ENCODE measurements around the gene EFTUD2.

GRCh38 chr17:44901411-44901921 is 2.2 kb upstream of the EFTUD2 start:
- TF ChIP-seq EZH2phosphoT487 (IDR thresholded peaks at IDR 0.05; ENCODE audit: low read depth, severe bottlenecking, unreplicated experiment) (no peak), EZH2 (IDR thresholded peaks at IDR 0.05; ENCODE audit: borderline replicate concordance) (no peak), CTCF (IDR thresholded peaks at IDR 0.05; ENCODE audit: poor library complexity) (no peak)

Data from hepatocyte (in vitro differentiated cells).